ENCODE measurements around the gene LYPD4. TPM values are rescaled to one million over a fixed set of nuclear protein-coding genes. Genes with fewer than 3 reads are reported as not detected.
A peak's percentile ranks its signal among the peaks of the same experiment; 100 is the strongest.

The LYPD4 gene
- total and polyA plus RNA-seq, 8 donors, result not detected

DNA sequence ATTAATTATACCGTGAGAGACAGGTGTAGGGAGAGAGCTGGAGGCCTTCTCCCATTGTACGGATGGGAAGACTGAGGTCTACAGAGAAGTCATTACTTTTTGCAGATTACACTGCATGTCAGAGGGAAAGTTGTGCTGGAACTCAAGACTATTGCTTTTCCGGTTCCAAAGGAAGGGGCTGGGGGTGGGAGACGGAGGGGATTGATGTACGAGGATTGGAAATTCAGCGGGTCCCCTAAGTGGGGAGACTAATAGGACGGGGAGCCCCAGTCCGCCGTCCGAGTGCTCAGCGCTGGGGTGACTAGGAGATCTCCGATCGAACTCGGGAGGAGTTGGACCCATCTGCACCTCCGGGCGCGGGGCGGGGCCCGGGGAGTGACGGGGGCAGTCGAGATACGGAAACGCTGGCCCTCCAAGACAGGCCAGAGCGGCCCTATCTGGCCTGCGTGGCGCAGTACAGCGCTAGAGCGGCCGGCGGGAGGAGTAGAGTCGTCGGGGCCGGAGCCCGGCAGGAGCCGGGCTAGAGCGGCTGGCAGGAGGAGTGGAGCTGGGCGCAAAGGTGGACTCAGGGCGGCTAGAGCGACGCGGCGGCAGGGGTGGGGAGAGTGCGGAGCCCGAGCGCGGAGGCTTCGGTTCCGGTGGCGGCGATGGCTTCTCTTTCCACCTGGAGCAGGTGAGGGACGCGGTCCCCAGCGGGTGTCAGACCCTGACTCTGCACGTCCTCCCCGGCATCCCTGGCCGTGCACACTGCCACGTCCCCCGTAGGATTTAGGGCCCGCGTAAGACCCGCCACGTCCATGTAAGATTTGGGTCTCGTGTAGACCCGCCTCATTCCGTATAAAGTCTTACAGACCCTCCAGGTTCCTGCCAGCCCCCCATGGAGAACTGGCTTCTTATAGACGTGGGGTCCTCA, 39.6 kb upstream of the LYPD4 start:
- H3K9me3 ChIP-seq, result no peaks in the 10 kb centered on the region
- DNase-seq, result peak; percentile 97 to 98

DNA sequence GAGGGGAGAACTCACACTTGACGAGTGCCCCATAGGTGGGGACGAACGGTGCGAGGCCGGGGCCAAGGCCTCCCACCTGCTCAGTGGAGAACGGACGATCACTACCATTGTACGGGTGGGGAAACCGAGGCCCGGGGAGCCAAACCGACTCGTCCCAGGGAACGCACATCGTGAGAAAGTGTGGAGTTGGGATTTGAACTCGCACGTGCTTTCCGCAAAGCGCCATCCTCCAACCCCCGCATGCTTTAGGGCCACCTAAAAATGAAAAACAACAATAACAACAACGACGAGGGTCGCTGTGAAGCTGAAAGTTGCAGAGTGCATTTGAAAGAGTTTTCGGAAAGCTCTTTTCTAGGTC, 39.0 kb upstream of the LYPD4 start:
- DNase-seq, result no peak
- peaks cover 33 to 52% (median 49%) of the 10 kb centered on the region in 4 donors for H3K4me1 ChIP-seq
- H3K4me3 ChIP-seq, result peak overlapping the region; percentile 74 to 96 (median 78)
- 0 to 1% (median 0%) methylated on average over 23 of the region's 23 CpGs for WGBS, 5 donors
- H3K9me3 ChIP-seq, result no peaks in the 10 kb centered on the region
- H3K36me3 ChIP-seq, result peaks cover 5 to 9% (median 7%) of the 10 kb centered on the region in 4 donors
- intact Hi-C loops (cut with DNase I; ENCODE audit: low total_unique reads), result no loop called here
- H3K27ac ChIP-seq, result peak overlapping the region; percentile 83 to 96 (median 90)
- TF ChIP-seq POLR2AphosphoS5 (IDR thresholded peaks at IDR 0.05), result no peak
- TF ChIP-seq POLR2A (IDR thresholded peaks at IDR 0.05), result no peak
- TF ChIP-seq EP300 (IDR thresholded peaks at IDR 0.05), result no peak
- TF ChIP-seq, protein P1, sequence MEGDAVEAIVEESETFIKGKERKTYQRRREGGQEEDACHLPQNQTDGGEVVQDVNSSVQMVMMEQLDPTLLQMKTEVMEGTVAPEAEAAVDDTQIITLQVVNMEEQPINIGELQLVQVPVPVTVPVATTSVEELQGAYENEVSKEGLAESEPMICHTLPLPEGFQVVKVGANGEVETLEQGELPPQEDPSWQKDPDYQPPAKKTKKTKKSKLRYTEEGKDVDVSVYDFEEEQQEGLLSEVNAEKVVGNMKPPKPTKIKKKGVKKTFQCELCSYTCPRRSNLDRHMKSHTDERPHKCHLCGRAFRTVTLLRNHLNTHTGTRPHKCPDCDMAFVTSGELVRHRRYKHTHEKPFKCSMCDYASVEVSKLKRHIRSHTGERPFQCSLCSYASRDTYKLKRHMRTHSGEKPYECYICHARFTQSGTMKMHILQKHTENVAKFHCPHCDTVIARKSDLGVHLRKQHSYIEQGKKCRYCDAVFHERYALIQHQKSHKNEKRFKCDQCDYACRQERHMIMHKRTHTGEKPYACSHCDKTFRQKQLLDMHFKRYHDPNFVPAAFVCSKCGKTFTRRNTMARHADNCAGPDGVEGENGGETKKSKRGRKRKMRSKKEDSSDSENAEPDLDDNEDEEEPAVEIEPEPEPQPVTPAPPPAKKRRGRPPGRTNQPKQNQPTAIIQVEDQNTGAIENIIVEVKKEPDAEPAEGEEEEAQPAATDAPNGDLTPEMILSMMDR (IDR thresholded peaks at IDR 0.05), result no peak
- H3K27me3 ChIP-seq, result no peaks in the 10 kb centered on the region

More for the DNA sequence above, 39.6 kb upstream of the LYPD4 start:
- peak; percentile 87 to 94 (median 91) for TF ChIP-seq POLR2AphosphoS5 (IDR thresholded peaks at IDR 0.05)
- no peak for TF ChIP-seq EP300 (IDR thresholded peaks at IDR 0.05)
- TF ChIP-seq, protein P1 (IDR thresholded peaks at IDR 0.05), result peak in 1 of 7 experiments; percentile 30
- peak in 1 of 4 donors; percentile 43 for TF ChIP-seq POLR2A (IDR thresholded peaks at IDR 0.05)
- peaks cover 12 to 15% (median 14%) of the 10 kb centered on the region in 4 donors for H3K36me3 ChIP-seq
- peak overlapping the region; percentile 74 to 96 (median 78) for H3K4me3 ChIP-seq
- no peaks in the 10 kb centered on the region for H3K27me3 ChIP-seq
- WGBS, 5 donors, result 1 to 2% (median 1%) methylated on average over 61 to 66 of the region's 66 CpGs
- peaks cover 33 to 57% (median 50%) of the 10 kb centered on the region in 4 donors for H3K4me1 ChIP-seq
- intact Hi-C loops (cut with DNase I; ENCODE audit: low total_unique reads), result no loop called here
- peak overlapping the region; percentile 83 to 96 (median 90) for H3K27ac ChIP-seq

DNA sequence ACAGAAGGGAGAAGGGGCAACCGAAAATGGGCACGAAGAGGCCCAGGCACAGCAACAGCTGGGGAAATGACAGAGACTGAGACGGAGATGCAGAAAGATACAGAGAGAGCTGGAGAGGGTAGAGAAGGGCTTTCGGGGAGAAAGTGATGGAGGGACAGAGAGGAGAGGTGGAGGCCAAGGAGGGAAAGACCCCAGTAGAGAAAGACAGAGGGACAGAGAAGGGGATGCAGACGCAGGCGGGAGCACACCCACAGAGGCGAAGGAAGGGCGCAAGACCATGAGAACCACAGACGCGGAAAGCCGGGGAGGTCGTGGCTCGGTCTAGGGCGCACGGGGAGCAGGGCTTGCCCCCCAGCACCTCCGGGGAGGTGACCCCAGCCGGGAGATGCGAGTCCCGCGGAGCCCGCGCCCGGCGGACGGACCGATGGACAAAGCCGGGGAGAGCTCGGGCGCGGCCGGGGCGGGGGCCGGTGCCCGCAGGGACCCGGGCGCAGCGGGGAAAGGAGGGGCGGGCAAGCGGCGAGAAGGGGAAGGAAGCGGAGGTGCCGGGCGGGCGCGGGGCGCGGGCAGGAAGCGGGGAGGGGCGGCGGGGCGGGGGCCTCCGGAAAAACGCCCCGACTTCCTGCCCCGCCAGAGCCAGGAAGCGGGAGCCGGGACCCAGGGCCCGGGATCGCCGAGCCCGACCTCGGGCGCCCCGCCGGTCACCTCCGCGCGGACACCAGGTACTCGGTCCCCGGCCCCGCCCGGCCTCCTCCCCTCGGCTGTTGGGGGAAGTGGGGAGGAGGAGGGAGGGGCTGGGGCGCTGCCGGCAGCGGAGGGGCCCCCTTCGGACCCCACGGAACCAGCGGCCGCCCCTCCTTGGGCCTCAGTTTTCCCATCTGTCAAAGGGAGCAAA, 38.3 kb upstream of the LYPD4 start, which contains the start of gene ARHGEF1:
Gene ARHGEF1 (plus strand): TSS at position 617 of the 895 bp plus-strand sequence. CDS start 4,899 bp downstream, outside the sequence.
- 2 to 5% (median 3%) methylated on average over 35 to 80 of the region's 80 CpGs for WGBS, 5 donors
- H3K36me3 ChIP-seq, result peaks cover 0 to 2% (median under 1%) of the 10 kb centered on the region in 4 donors
- peak within 1 kb of the TSS; percentile 83 to 96 (median 90) for H3K27ac ChIP-seq
- peaks cover 30 to 51% (median 44%) of the 10 kb centered on the region in 4 donors for H3K4me1 ChIP-seq
- peak within 1 kb of the TSS; percentile 74 to 96 (median 78) for H3K4me3 ChIP-seq
- DNase-seq, result peak; percentile 62 to 81
- no peaks in the 10 kb centered on the region for H3K27me3 ChIP-seq
- intact Hi-C loops (cut with DNase I; ENCODE audit: low total_unique reads), result no loop called here
- H3K9me3 ChIP-seq, result no peaks in the 10 kb centered on the region
- no peak for TF ChIP-seq EP300 (IDR thresholded peaks at IDR 0.05)
- TF ChIP-seq POLR2A (IDR thresholded peaks at IDR 0.05), result no peak
- TF ChIP-seq, protein P1 (IDR thresholded peaks at IDR 0.05), result no peak
- peak in 2 of 3 donors; percentile 12 to 28 for TF ChIP-seq POLR2AphosphoS5 (IDR thresholded peaks at IDR 0.05)

DNA sequence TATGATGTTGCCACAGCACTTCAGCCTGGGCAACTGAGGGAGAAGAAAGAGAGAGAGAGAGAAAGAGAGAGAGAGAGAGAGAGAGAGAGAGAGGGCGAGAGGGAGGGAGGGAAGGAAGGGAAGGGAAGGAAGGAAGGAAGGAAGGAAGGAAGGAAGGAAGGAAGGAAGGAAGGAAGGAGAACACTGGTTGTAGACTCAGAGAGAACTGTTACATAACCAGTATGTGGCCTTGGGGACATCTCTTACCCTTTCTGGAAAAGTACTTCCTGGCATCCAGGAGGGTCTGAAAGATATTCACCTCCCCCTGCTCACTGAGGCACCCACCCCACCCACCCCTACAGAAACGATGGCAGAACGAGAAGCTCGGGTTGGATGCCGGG, 35.8 kb upstream of the LYPD4 start:
- H3K4me3 ChIP-seq, result no peak overlapping the region
- no peak overlapping the region for H3K27ac ChIP-seq
- H3K4me1 ChIP-seq, result peaks cover 8 to 36% (median 25%) of the 10 kb centered on the region in 4 donors
- no peaks in the 10 kb centered on the region for H3K36me3 ChIP-seq
- no peak for DNase-seq
- TF ChIP-seq POLR2AphosphoS5 (IDR thresholded peaks at IDR 0.05), result no peak
- TF ChIP-seq, protein P1 (IDR thresholded peaks at IDR 0.05), result no peak
- TF ChIP-seq POLR2A (IDR thresholded peaks at IDR 0.05), result no peak
- no peak for TF ChIP-seq EP300 (IDR thresholded peaks at IDR 0.05)
- no peaks in the 10 kb centered on the region for H3K27me3 ChIP-seq
- 62 to 74% (median 68%) methylated on average over 5 of the region's 5 CpGs for WGBS, 5 donors
- intact Hi-C loops (cut with DNase I; ENCODE audit: low total_unique reads), result no loop called here
- no peaks in the 10 kb centered on the region for H3K9me3 ChIP-seq
